GM18507 (cell line): Measurements from ENCODE around the gene PDE6C.
"Not testable (repeated sequence)": the region's sequence is repeated elsewhere in the genome, so short reads cannot be mapped to it uniquely, and the experiment has no call there.

Source experiments
- DNase-seq: peaks from one replicate; pipeline ENCODE4 v3.0.0; 2011; ENCODE audit warnings: low read depth; ENCODE audit not compliant: insufficient read length; ENCODE audit errors: extremely low spot score
- FAIRE-seq: peaks from 2 replicates; lab custom pipeline; 2011; peaks lifted over from hg19 to GRCh38; lab: Jason Lieb, UNC

PDE6C gene

DNA sequence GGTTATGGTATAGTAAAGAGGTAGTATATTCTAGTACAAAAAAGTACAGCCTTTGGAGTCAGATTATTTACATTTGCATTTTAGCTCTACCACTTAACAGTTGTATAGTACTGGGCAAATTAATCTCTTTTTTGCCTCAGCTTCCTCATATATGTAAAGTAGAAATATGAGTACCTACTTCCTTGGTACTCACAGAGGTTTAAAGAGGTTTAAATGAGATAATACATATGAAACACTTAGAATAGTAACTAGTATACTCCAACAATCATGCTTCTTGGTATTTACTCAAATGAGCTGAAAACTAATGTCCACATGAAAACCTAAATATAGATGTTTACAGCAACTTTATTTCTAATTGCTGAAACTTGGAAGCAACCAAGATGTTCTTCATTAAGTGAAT lies 75.4 kb downstream of the PDE6C start:
- DNase-seq (no peak), FAIRE-seq (no peak)

- DNase-seq, result no peak
- FAIRE-seq, result no peak
Observed at GRCh38 chr10:93695740-93696139, 83.4 kb downstream of the PDE6C start.

GRCh38 chr10:93696582-93696981 lies 84.2 kb downstream of the PDE6C start:
- DNase-seq, FAIRE-seq: not testable (repeated sequence)

- DNase-seq (no peak), FAIRE-seq (no peak)
Observed at GRCh38 chr10:93697207-93697606, 84.9 kb downstream of the PDE6C start.

DNA sequence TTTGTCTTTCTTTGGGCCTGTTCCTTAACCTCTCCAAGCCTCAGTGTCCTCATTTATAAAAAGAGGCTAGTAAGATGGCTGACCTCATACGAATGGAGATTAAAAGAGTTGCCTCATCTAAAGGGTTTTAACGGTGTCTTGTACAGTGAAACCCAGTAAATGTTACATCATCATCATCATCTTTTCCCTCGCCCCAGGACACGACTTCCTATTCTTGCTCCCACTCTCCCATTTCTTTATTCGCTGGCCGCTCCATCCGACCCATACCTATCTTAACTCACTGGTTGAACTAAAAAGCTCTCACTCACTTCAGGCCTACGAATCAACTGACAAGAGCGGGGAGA lies 89.5 kb downstream of the PDE6C start:
- DNase-seq, result no peak
- no peak for FAIRE-seq

- DNase-seq (peak; percentile 63), FAIRE-seq (peak; percentile 86)
Observed at GRCh38 chr10:93702210-93703001, 90.1 kb downstream of the PDE6C start, which contains the start of gene FRA10AC1. Gene FRA10AC1 (minus strand): TSS chr10:93702592. CDS start chr10:93700106, 2,486 bp downstream.

- DNase-seq (no peak), FAIRE-seq (peak; percentile 41)
Observed at GRCh38 chr10:93703066-93703465, 90.7 kb downstream of the PDE6C start.

DNA sequence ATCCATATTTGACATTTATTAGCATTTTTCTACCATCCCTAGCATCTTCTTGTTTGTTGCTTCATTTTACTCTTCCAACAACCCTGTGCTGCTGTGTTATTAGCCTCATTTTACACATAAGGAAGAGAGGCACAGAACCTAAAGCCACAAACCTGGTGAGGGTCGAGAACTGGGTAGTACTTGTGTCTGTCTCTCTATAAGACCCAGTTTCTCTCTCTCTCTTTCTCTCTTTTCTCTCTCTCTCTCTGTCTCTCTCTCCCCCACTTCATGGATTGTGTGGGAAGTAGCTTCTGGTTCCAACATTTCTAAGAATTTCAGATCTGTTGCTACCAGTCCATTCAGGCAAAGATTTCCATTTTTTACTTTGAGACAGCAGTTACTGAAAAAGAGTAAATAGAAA lies 91.5 kb downstream of the PDE6C start:
- peak; percentile 15 for FAIRE-seq
- DNase-seq, result no peak

DNA sequence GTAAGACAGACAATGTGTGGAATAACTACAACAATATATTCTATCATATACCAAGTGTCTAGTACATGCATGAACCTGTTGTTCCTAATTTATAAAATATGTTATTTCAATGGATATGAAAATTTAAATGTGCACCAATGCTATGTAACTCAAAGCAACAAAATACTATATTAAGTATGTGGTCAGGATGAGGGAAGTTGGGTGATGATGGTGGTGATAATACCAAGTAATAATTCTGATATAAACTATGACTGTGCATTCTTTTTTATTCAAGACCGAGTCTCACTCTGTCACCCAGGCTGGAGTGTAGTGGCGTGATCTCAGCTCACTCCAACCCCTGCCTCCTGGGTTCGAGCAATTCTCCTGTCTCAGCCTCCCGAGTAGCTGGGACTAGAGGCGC lies 92.1 kb downstream of the PDE6C start:
- DNase-seq (no peak), FAIRE-seq (no peak)

DNA sequence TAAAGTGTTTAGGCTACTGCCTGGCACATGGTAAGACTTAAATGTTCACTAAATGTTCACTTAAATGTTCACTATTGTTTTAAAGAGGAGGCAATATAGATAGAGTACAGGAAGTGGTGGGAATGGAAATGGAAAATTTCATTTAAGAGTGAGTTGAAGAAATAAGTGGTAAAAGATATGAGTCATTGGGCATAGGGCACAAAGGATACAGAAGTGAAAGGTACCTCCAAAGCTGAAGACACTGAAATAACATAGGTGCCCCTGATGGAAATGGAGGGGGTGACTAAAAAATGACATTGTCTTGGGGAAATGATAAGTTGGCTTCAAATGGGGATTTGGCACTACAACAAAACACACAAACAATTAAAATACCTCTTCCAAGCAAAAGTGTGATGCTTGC lies 95.3 kb downstream of the PDE6C start:
- FAIRE-seq (no peak), DNase-seq (no peak)

DNA sequence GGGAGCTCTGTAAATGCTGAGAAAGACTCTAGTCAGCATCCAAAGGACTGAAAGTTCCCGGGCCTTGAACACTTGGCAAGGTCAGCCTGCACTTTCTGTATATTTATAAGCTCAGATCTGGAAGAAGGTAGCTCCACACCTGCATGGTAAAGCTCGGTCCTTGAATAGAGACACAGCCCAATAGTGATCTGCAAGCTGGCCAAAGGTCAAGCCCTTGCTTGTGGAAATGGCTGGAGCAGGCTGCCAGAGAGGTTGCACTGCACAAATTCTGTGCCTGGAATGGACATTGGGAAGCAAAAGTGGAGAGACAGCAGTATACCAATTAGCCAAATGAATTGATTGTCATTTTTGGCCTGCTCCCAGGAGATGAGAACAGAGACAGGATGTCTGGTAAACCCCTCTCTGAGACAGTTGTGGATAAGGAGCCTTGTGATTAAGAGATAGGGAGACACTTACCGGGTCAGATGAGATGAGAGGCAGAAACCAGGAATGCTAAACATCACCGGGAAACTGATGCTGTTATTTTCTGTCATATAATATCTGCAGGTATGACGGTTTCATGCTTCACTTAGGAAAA lies 98.1 kb downstream of the PDE6C start:
- FAIRE-seq (no peak), DNase-seq (no peak)

DNA sequence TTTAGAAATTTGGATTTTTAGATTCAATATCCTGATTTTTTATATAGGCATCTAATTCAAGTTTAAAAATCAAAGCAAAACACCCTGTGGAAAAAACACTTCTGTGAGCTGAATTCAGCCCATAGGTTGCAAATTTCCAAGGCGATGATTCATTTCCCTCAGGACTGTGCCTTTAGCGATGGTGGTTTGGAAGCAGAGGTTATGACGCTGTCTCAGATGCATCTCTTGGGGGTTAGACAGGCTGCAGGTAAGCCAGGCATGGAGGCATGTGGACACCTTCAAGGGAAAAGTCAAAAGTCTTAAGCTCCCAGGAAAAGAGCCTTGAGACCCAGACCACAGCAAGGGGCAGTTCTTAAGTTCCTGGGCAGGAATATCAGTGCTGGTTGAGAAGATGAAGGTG lies 99.6 kb downstream of the PDE6C start:
- DNase-seq (no peak), FAIRE-seq (no peak)

GRCh38 chr10:93712593-93712992 lies 100.3 kb downstream of the PDE6C start:
- no peak for FAIRE-seq
- DNase-seq, result no peak

DNA sequence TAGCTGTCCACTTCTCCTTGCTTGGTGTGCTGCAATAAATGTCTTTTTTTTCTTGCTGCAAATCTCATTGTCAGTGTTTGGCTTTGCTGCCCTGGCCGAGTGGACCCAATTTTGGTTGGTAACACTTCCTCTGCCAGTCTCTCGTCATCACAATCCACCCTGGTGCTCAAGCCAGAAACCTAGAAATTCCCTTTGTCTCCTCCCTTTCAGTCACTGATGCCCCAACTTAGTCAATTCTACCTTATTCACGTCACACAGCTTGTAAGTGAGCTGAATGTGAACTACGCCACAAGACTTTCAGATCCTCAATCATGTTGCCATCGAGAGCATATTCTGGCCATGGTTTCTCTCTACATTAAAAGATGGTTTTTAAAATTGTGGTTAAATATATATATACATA lies 103.0 kb downstream of the PDE6C start:
- FAIRE-seq (peak; percentile 86), DNase-seq (peak; percentile 32)
